Fibroblast of lung (primary cell): ENCODE data around the gene ELOVL1. TPM values are rescaled to one million over a fixed set of nuclear protein-coding genes. Genes with fewer than 3 reads are reported as not detected.

Source experiments
- DNase-seq, 2 donors: peaks; one replicate each; pipeline versions ENCODE4 v3.0.0 to v3.0.0-alpha.2; 2010; ENCODE audit warnings: low read depth in 2 of 2
- H2AFZ ChIP-seq: 2 replicates; pipeline ENCODE4 v1.5.1; 2012; ENCODE audit warnings: low read length, control low read depth, inconsistent platforms
- H3K27ac ChIP-seq: 2 replicates; pipeline ENCODE4 v1.5.1; 2011; ENCODE audit warnings: low read length, control low read depth; ENCODE audit not compliant: insufficient read depth
- H3K27me3 ChIP-seq: 2 replicates; pipeline ENCODE4 v1.5.1; 2011; ENCODE audit warnings: mild to moderate bottlenecking, low read length; ENCODE audit not compliant: control insufficient read depth, insufficient read depth
- H3K36me3 ChIP-seq: 2 replicates; pipeline ENCODE4 v1.5.1; 2011; ENCODE audit warnings: low read length; ENCODE audit not compliant: control insufficient read depth, insufficient read depth
- H3K4me1 ChIP-seq: 2 replicates; pipeline ENCODE4 v1.5.1; 2011; ENCODE audit warnings: low read length; ENCODE audit not compliant: control insufficient read depth, insufficient read depth; ENCODE audit errors: extremely low read depth
- H3K4me2 ChIP-seq: 2 replicates; pipeline ENCODE4 v1.5.1; 2011; ENCODE audit warnings: low read length, control low read depth; ENCODE audit not compliant: insufficient read depth; ENCODE audit errors: extremely low read depth
- H3K4me3 ChIP-seq, 4 experiments: fragments of 200-600 bp in 1 of 4; sonication (generic) in 1 of 4; replicated peaks in 1 of 4; 2 replicates each; pipeline ENCODE4 v1.5.1; 2011 to 2016; ENCODE audit warnings: low read length in 4 of 4, low read depth in 3 of 4, mild to moderate bottlenecking in 3 of 4, control low read depth in 2 of 4, inconsistent platforms in 1 of 4, mixed read lengths in 1 of 4; ENCODE audit not compliant: insufficient read depth in 1 of 4; ENCODE audit errors: control extremely low read depth in 1 of 4
- H3K79me2 ChIP-seq: 2 replicates; pipeline ENCODE4 v1.5.1; 2012; ENCODE audit warnings: mild to moderate bottlenecking, low read length, inconsistent platforms; ENCODE audit not compliant: control insufficient read depth, insufficient read depth
- H3K9ac ChIP-seq: 2 replicates; pipeline ENCODE4 v1.5.1; 2011; ENCODE audit warnings: mild to moderate bottlenecking, low read length, control low read depth; ENCODE audit not compliant: insufficient read depth
- H3K9me3 ChIP-seq: 2 replicates; pipeline ENCODE4 v1.5.1; 2012; ENCODE audit warnings: low read depth, low read length; ENCODE audit not compliant: control insufficient read depth, insufficient read depth
- H4K20me1 ChIP-seq: 2 replicates; pipeline ENCODE4 v1.5.1; 2011; ENCODE audit warnings: low read length; ENCODE audit not compliant: control insufficient read depth, insufficient read depth; ENCODE audit errors: extremely low read depth
- CTCF ChIP-seq, 2 donors: IDR thresholded peaks in 1 of 2; conservative IDR thresholded peaks in 1 of 2; 1 replicate in 1 of 2; 2 replicates in 1 of 2; pipeline ENCODE4 v1.5.1; 2011 to 2012; ENCODE audit warnings: low read length in 2 of 2, control low read depth in 1 of 2, inconsistent platforms in 1 of 2, low read depth in 1 of 2, mild to moderate bottlenecking in 1 of 2
- EZH2 ChIP-seq: IDR thresholded peaks from 2 replicates; pipeline ENCODE4 v1.5.1; 2012; ENCODE audit warnings: low read length, control low read depth, mild to moderate bottlenecking; ENCODE audit errors: missing control alignments
- polyA plus RNA-seq, 2 donors: library from polyadenylated mRNA; depleted of rRNA in 1 of 2; stranded (reverse) in 1 of 2; unstranded in 1 of 2; fragments of >200 nt; gene quantifications; 2 replicates each; pipeline ENCODE4 v1.2.1, GENCODE V29; 2011 to 2012; ENCODE audit warnings: missing spikeins in 1 of 2
- total RNA-seq: library from RNA; depleted of rRNA; stranded (reverse); fragments of >200 nt; gene quantifications from 2 replicates; pipeline ENCODE4 v1.2.1, GENCODE V29; 2014

ELOVL1 gene
- total and polyA plus RNA-seq, 2 donors (not counting 1 experiment from before 2014, with no cell fraction given), result 65.2 to 172 TPM

- Histone ChIP-seq H3K36me3 (no peaks in the 10 kb centered on the region), H3K4me1 (no peaks in the 10 kb centered on the region), H3K79me2 (no peaks in the 10 kb centered on the region), H3K4me3 (no peak within 1 kb of the TSS), H3K9me3 (no peaks in the 10 kb centered on the region), H4K20me1 (no peaks in the 10 kb centered on the region), H3K4me2 (no peak within 1 kb of the TSS), H3K27ac (no peak within 1 kb of the TSS), H2AFZ (no peak within 1 kb of the TSS), H3K27me3 (peaks cover 10% of the 10 kb centered on the region), H3K9ac (no peak within 1 kb of the TSS)
- DNase-seq, result no peak
- TF ChIP-seq CTCF (conservative IDR thresholded peaks at IDR 0.05 in 1 of 2, IDR thresholded peaks at IDR 0.05 in 1 of 2; ENCODE audit: low read depth in 1 of 2, low read length in 2 of 2) (no peak), EZH2 (no peak)
Observed at GRCh38 chr1:43337588-43337987, 30.2 kb downstream of the ELOVL1 start, which contains the start of gene MPL. TSS of gene MPL (plus strand) at chr1:43337818. CDS start at chr1:43337849, 31 bp downstream.

GRCh38 chr1:43334453-43335205 lies 33.2 kb downstream of the ELOVL1 start:
- Histone ChIP-seq H3K4me1 (no peaks in the 10 kb centered on the region), H3K27ac (no peak overlapping the region), H3K9ac (no peak overlapping the region), H3K9me3 (no peaks in the 10 kb centered on the region), H3K4me3 (no peak overlapping the region), H4K20me1 (no peaks in the 10 kb centered on the region), H3K4me2 (no peak overlapping the region), H3K79me2 (no peaks in the 10 kb centered on the region), H2AFZ (no peak overlapping the region), H3K36me3 (no peaks in the 10 kb centered on the region), H3K27me3 (peaks cover under 1% of the 10 kb centered on the region)
- no peak for DNase-seq
- TF ChIP-seq EZH2, result no peak
- TF ChIP-seq CTCF (conservative IDR thresholded peaks at IDR 0.05 in 1 of 2, IDR thresholded peaks at IDR 0.05 in 1 of 2; ENCODE audit: low read depth in 1 of 2, low read length in 2 of 2), result no peak

GRCh38 chr1:43331688-43332087 lies 36.1 kb downstream of the ELOVL1 start:
- Histone ChIP-seq H3K4me2 (no peak overlapping the region), H4K20me1 (no peaks in the 10 kb centered on the region), H3K9ac (no peak overlapping the region), H3K27ac (no peak overlapping the region), H3K79me2 (no peaks in the 10 kb centered on the region), H2AFZ (no peak overlapping the region), H3K9me3 (no peaks in the 10 kb centered on the region), H3K4me3 (no peak overlapping the region), H3K4me1 (no peaks in the 10 kb centered on the region), H3K27me3 (no peaks in the 10 kb centered on the region), H3K36me3 (no peaks in the 10 kb centered on the region)
- TF ChIP-seq CTCF (conservative IDR thresholded peaks at IDR 0.05 in 1 of 2, IDR thresholded peaks at IDR 0.05 in 1 of 2; ENCODE audit: low read depth in 1 of 2, low read length in 2 of 2) (no peak), EZH2 (no peak)
- no peak for DNase-seq
